Glutamatergic neuron (in vitro differentiated cells): ENCODE results near the gene TEX19. TPM values are rescaled to one million over a fixed set of nuclear protein-coding genes. Genes with fewer than 3 reads are reported as not detected.
"Not testable (repeated sequence)": the region's sequence is repeated elsewhere in the genome, so short reads cannot be mapped to it uniquely, and the experiment has no call there.

Experiments used
- DNase-seq: peaks from one replicate; pipeline ENCODE4 v3.0.0; 2022
- H3K27ac Mint-ChIP-seq: one replicate; pipeline ENCODE4 v1.8.0; 2020; ENCODE audit warnings: mild to moderate bottlenecking, mixed read lengths, inconsistent platforms; ENCODE audit not compliant: unreplicated experiment
- H3K27me3 Mint-ChIP-seq: one replicate; pipeline ENCODE4 v1.8.0; 2020; ENCODE audit warnings: mild to moderate bottlenecking, moderate library complexity, mixed read lengths, inconsistent platforms; ENCODE audit not compliant: unreplicated experiment
- H3K36me3 Mint-ChIP-seq: one replicate; pipeline ENCODE4 v1.8.0; 2020; ENCODE audit warnings: mild to moderate bottlenecking, mixed read lengths, inconsistent platforms; ENCODE audit not compliant: unreplicated experiment
- H3K4me1 Mint-ChIP-seq: one replicate; pipeline ENCODE4 v1.8.0; 2020; ENCODE audit warnings: mild to moderate bottlenecking, low read depth, mixed read lengths, inconsistent platforms; ENCODE audit not compliant: unreplicated experiment
- H3K4me3 Mint-ChIP-seq: one replicate; pipeline ENCODE4 v1.8.0; 2020; ENCODE audit warnings: mild to moderate bottlenecking, mixed read lengths, inconsistent platforms; ENCODE audit not compliant: unreplicated experiment
- H3K9me3 Mint-ChIP-seq: one replicate; pipeline ENCODE4 v1.8.0; 2020; ENCODE audit warnings: mild to moderate bottlenecking, moderate library complexity, mixed read lengths, inconsistent platforms; ENCODE audit not compliant: unreplicated experiment
- CTCF ChIP-seq: fragments of 200-600 bp; sonication (generic); IDR thresholded peaks from one replicate; pipeline ENCODE4 v1.5.0; 2021; ENCODE audit not compliant: partially characterized antibody, unreplicated experiment
- total RNA-seq: library from RNA; stranded (reverse); fragmentation: NEBNext Ultra II Directional; extraction: Animal tissue kit (Norgen Biotek cat#: 25700); gene quantifications from one replicate; pipeline ENCODE4 v1.2.1, GENCODE V29; 2021; ENCODE audit not compliant: unreplicated experiment

The TEX19 gene
- total RNA-seq, 1 donor from 2014 or later, result not detected

- Mint-ChIP-seq H3K4me3 (peak overlapping the region; percentile 82), H3K9me3 (peaks cover 6% of the 10 kb centered on the region), H3K27me3 (peaks cover 13% of the 10 kb centered on the region), H3K27ac (no peak overlapping the region), H3K36me3 (no peaks in the 10 kb centered on the region), H3K4me1 (peaks cover 9% of the 10 kb centered on the region)
- no peak for DNase-seq
- TF ChIP-seq CTCF, result no peak
Observed at GRCh38 chr17:82373731-82374625, 14.9 kb downstream of the TEX19 start.

- H3K4me1 Mint-ChIP-seq, result peaks cover 9% of the 10 kb centered on the region
Observed at GRCh38 chr17:82374626-82375331, 15.7 kb downstream of the TEX19 start.

GRCh38 chr17:82375359-82376041 is 16.5 kb downstream of the TEX19 start:
- no peak for DNase-seq
- no peak overlapping the region for H3K4me3 Mint-ChIP-seq
- H3K27ac Mint-ChIP-seq, result no peak overlapping the region
- H3K27me3 Mint-ChIP-seq, result peaks cover 15% of the 10 kb centered on the region
- peaks cover 5% of the 10 kb centered on the region for H3K9me3 Mint-ChIP-seq
- H3K4me1 Mint-ChIP-seq, result peaks cover 13% of the 10 kb centered on the region
- no peaks in the 10 kb centered on the region for H3K36me3 Mint-ChIP-seq
- no peak for TF ChIP-seq CTCF

More at GRCh38 chr17:82374626-82375331, 15.7 kb downstream of the TEX19 start:
- no peak for TF ChIP-seq CTCF
- no peak overlapping the region for H3K27ac Mint-ChIP-seq
- H3K4me3 Mint-ChIP-seq, result no peak overlapping the region
- no peaks in the 10 kb centered on the region for H3K36me3 Mint-ChIP-seq
- no peak for DNase-seq
- H3K9me3 Mint-ChIP-seq, result peaks cover 5% of the 10 kb centered on the region
- peaks cover 13% of the 10 kb centered on the region for H3K27me3 Mint-ChIP-seq

- Mint-ChIP-seq H3K4me3 (no peak overlapping the region), H3K27me3 (peaks cover 17% of the 10 kb centered on the region), H3K36me3 (no peaks in the 10 kb centered on the region), H3K27ac (peak overlapping the region; percentile 55), H3K4me1 (peaks cover 13% of the 10 kb centered on the region), H3K9me3 (peaks cover 6% of the 10 kb centered on the region)
- DNase-seq, result no peak
- no peak for TF ChIP-seq CTCF
Observed at GRCh38 chr17:82376042-82376730, 17.1 kb downstream of the TEX19 start.

- H3K4me3 Mint-ChIP-seq, H3K36me3 Mint-ChIP-seq, DNase-seq, H3K9me3 Mint-ChIP-seq: not testable (repeated sequence)
- peaks cover 15% of the 10 kb centered on the region for H3K4me1 Mint-ChIP-seq
- peaks cover 18% of the 10 kb centered on the region for H3K27me3 Mint-ChIP-seq
- H3K27ac Mint-ChIP-seq, result peak overlapping the region; percentile 62
Observed at GRCh38 chr17:82377294-82377693, 18.2 kb downstream of the TEX19 start.
